Measurements from ENCODE around the gene RHOT2. TPM values are rescaled to one million over a fixed set of nuclear protein-coding genes. Genes with fewer than 3 reads are reported as not detected.

RHOT2 gene
- total and polyA plus RNA-seq, 2 donors (not counting 3 experiments of a cell fraction or from before 2014, with no cell fraction given), result 106 to 139 TPM

DNA sequence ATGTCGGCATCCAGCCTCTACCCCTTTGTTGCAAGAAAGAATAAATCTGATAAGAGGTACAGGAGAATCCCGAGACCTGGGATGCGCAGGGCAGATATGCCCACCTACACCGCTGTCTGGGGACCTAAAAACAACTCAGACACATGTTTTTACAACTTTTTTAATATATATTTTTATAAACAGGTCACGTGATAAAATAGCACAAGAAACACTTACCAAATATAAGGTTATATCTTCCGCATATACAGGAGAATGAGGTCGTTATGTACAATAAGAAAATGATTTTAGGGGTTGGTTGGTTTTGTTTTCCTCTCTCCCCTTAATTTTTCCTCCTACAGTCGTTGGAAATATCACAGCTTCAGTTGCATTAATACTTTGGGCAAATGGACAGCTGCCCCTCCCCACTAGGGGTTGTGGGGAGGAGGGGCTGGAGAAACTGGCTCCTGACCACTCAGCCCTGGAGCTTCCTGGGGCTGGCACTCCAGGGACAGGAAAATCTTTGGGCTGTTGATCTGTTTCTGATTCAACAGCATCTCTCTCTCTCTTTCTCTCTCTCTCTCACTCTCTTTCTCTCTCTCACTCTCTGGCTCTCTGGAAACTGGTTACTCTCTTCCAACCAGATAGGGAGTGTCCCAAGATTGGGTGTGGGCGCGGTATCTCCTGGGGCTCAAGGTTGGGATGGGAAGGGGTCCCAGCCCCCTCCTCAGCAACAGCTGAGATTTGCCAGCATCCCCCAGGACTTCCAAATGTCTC, 24.6 kb downstream of the RHOT2 start:
- Histone ChIP-seq H3K27me3 (ENCODE audit: control insufficient read depth in 2 of 2, insufficient read depth in 2 of 2, low read length in 2 of 2) (peaks cover 32 to 34% of the 10 kb centered on the region in 2 experiments), H3K4me1 (ENCODE audit: control insufficient read depth, extremely low read depth, insufficient read depth, low read length) (peaks cover 6% of the 10 kb centered on the region), H3K36me3 (ENCODE audit: control insufficient read depth in 2 of 2, extremely low read depth in 1 of 2, insufficient read depth in 2 of 2, low read length in 2 of 2) (peaks cover 0 to 3% of the 10 kb centered on the region in 2 experiments), H3K79me2 (ENCODE audit: control insufficient read depth, insufficient read depth, low read length) (no peaks in the 10 kb centered on the region), H3K9ac (replicated peaks; ENCODE audit: extremely low read depth, insufficient read depth, low read length) (no peak overlapping the region), H4K20me1 (replicated peaks; ENCODE audit: control insufficient read depth, extremely low read depth, insufficient read depth, low read length) (no peaks in the 10 kb centered on the region), H2AFZ (ENCODE audit: low read depth, low read length) (no peak overlapping the region), H3K4me2 (ENCODE audit: insufficient read depth, low read length) (no peak overlapping the region), H3K9me1 (replicated peaks; ENCODE audit: control insufficient read depth, extremely low read depth, insufficient read depth, low read length) (no peaks in the 10 kb centered on the region), H3K9me3 (replicated peaks; ENCODE audit: control insufficient read depth, insufficient read depth, low read length) (no peaks in the 10 kb centered on the region), H3K27ac (ENCODE audit: insufficient read depth, low read depth, low read length) (no peak overlapping the region), H3K4me3 (replicated peaks in 1 of 3; ENCODE audit: insufficient read depth in 1 of 3, low read depth in 1 of 3, low read length in 3 of 3) (no peak overlapping the region)
- dilution Hi-C loops (cut with MboI; ENCODE audit: extremely low pct_ligation_motif_present, low sequenced_read_pairs), result no loop called here
- POLR2A ChIA-PET, result no interaction called here
- no peak for DNase-seq (ENCODE audit: low read depth, low spot score)
- CTCF ChIA-PET, result no interaction called here
- intact Hi-C loops (cut with micrococcal nuclease), result no loop called here
- no peak for FAIRE-seq
- no peak for TF ChIP-seq FOS (IDR thresholded peaks at IDR 0.05; ENCODE audit: borderline replicate concordance, insufficient read depth, low read length)
- no TSS peak for BruUV-seq (replicated peaks)

DNA sequence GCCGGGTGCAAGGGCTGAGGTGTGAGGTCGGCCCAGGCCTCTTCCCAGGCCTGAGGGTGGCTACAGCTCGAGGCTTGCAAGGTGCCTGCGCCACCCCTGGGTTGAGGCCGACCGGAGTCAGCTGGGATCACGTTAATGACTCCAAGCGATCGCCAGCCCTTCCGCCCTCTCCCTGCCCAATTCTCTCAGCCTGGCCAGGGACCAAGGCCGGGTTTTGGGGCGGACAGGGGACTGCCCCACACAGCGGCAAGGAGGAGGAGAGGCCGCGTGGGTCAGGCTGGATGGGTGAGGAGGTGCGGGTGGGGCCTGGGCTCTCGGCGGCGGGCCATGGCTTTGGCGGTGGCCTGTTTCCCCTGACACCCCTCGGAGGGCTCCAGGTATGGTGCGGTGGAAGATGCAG, 25.4 kb downstream of the RHOT2 start:
- ChIA-PET CTCF (no interaction called here), POLR2A (no interaction called here)
- Histone ChIP-seq H2AFZ (ENCODE audit: low read depth, low read length) (no peak overlapping the region), H3K27ac (ENCODE audit: insufficient read depth, low read depth, low read length) (no peak overlapping the region), H3K4me1 (ENCODE audit: control insufficient read depth, extremely low read depth, insufficient read depth, low read length) (peaks cover 6% of the 10 kb centered on the region), H3K9ac (replicated peaks; ENCODE audit: extremely low read depth, insufficient read depth, low read length) (no peak overlapping the region), H3K27me3 (ENCODE audit: control insufficient read depth in 2 of 2, insufficient read depth in 2 of 2, low read length in 2 of 2) (peaks cover 32 to 34% of the 10 kb centered on the region in 2 experiments), H4K20me1 (replicated peaks; ENCODE audit: control insufficient read depth, extremely low read depth, insufficient read depth, low read length) (no peaks in the 10 kb centered on the region), H3K4me3 (replicated peaks in 1 of 3; ENCODE audit: insufficient read depth in 1 of 3, low read depth in 1 of 3, low read length in 3 of 3) (no peak overlapping the region), H3K79me2 (ENCODE audit: control insufficient read depth, insufficient read depth, low read length) (no peaks in the 10 kb centered on the region), H3K9me3 (replicated peaks; ENCODE audit: control insufficient read depth, insufficient read depth, low read length) (no peaks in the 10 kb centered on the region), H3K9me1 (replicated peaks; ENCODE audit: control insufficient read depth, extremely low read depth, insufficient read depth, low read length) (no peaks in the 10 kb centered on the region), H3K4me2 (ENCODE audit: insufficient read depth, low read length) (no peak overlapping the region), H3K36me3 (ENCODE audit: control insufficient read depth in 2 of 2, extremely low read depth in 1 of 2, insufficient read depth in 2 of 2, low read length in 2 of 2) (no peaks in the 10 kb centered on the region)
- TF ChIP-seq POLR2A (IDR thresholded peaks at IDR 0.05; ENCODE audit: low read depth, low read length), result no peak
- TF ChIP-seq EZH2 (IDR thresholded peaks at IDR 0.05; ENCODE audit: borderline replicate concordance, low read depth, low read length, severe bottlenecking), result no peak
- TF ChIP-seq, protein P1, sequence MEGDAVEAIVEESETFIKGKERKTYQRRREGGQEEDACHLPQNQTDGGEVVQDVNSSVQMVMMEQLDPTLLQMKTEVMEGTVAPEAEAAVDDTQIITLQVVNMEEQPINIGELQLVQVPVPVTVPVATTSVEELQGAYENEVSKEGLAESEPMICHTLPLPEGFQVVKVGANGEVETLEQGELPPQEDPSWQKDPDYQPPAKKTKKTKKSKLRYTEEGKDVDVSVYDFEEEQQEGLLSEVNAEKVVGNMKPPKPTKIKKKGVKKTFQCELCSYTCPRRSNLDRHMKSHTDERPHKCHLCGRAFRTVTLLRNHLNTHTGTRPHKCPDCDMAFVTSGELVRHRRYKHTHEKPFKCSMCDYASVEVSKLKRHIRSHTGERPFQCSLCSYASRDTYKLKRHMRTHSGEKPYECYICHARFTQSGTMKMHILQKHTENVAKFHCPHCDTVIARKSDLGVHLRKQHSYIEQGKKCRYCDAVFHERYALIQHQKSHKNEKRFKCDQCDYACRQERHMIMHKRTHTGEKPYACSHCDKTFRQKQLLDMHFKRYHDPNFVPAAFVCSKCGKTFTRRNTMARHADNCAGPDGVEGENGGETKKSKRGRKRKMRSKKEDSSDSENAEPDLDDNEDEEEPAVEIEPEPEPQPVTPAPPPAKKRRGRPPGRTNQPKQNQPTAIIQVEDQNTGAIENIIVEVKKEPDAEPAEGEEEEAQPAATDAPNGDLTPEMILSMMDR (IDR thresholded peaks at IDR 0.05; ENCODE audit: extremely low read depth in 1 of 2, insufficient read depth in 1 of 2, low read depth in 1 of 2, low read length in 2 of 2), result no peak
- TF ChIP-seq FOS (IDR thresholded peaks at IDR 0.05; ENCODE audit: borderline replicate concordance, insufficient read depth, low read length), result no peak
- BruUV-seq (replicated peaks), result no TSS peak
- DNase-seq (ENCODE audit: low read depth, low spot score), result no peak
- dilution Hi-C loops (cut with MboI; ENCODE audit: extremely low pct_ligation_motif_present, low sequenced_read_pairs) (no loop called here), intact Hi-C loops (cut with micrococcal nuclease) (no loop called here)
- FAIRE-seq, result no peak

Data from endothelial cell of umbilical vein (primary cell).